GM21447 (cell line): Measurements from ENCODE around the gene ADSS2.
"Not testable (repeated sequence)": the region's sequence is repeated elsewhere in the genome, so short reads cannot be mapped to it uniquely, and the experiment has no call there.

Experiments
- ATAC-seq: cut with Tn5 transposase; IDR thresholded peaks from one replicate; pipeline ENCODE4 v1.9.1; 2021; ENCODE audit not compliant: unreplicated experiment

ADSS2 gene

DNA sequence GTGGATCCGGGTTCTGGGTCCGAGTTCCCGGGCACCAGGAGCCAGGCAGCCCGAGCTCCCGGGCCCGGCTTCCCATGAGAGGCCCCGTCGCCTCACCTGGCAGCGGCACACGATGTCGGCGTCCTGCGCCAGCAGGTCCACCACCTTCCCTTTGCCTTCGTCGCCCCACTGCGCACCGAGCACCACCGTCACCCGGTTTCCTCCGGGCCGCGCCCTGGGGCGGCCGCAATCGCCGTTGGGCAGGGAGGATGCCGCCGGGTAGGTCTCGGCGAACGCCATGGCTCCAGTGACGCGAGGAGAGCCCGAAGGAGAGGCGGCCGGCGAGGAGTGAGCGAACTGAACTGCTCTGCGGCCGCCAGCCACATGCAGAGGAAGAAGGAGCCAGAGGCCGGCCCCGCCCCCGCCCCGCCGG lies at the start of gene ADSS2:
ADSS2 (minus strand) TSS at position 371 of the 412 bp plus-strand sequence; CDS start at position 279, 92 bp downstream.
- ATAC-seq: no peak

GRCh38 chr1:244500515-244500914 lies 48.8 kb upstream of the ADSS2 start:
- ATAC-seq: not testable (repeated sequence)

DNA sequence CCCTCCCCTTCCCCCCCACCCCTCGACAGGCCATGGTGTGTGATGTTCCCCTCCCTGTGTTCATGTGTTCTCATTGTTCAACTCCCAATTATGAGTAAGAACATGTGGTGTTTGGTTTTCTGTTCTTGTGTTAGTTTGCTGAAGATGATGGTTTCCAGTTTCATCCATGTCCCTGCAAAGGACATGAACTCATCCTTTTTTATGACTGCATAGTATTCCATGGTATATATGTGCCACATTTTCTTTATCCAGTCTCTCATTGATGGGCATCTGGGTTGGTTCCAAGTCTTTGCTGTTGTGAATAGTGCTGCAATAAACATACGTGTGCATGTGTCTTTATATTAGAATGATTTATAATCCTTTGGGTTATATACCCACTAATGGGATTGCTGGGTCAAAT lies 47.8 kb upstream of the ADSS2 start:
- ATAC-seq: not testable (repeated sequence)

GRCh38 chr1:244497805-244498204 lies 46.1 kb upstream of the ADSS2 start:
- no peak for ATAC-seq

- ATAC-seq: no peak
These were observed 44.5 kb upstream of the ADSS2 start for GRCh38 chr1:244496186-244496585.

DNA sequence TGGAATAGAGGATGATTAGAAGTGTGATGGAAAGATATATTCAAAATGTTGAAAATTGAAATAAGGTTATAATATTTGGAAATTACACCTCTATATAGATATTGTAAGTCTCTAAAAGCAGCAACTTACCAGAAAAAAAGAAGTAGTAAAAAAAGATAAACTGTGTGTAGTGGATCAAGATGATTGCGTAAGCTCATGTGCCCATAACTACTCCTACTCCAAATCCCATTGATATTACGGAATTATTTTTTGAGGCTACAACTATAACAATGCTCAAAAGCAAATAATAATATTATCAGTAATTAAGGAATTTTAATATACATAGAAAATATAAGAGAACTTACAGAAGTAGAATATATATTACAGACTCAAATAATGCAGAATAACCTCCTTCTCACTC lies 42.9 kb upstream of the ADSS2 start:
- ATAC-seq: no peak

DNA sequence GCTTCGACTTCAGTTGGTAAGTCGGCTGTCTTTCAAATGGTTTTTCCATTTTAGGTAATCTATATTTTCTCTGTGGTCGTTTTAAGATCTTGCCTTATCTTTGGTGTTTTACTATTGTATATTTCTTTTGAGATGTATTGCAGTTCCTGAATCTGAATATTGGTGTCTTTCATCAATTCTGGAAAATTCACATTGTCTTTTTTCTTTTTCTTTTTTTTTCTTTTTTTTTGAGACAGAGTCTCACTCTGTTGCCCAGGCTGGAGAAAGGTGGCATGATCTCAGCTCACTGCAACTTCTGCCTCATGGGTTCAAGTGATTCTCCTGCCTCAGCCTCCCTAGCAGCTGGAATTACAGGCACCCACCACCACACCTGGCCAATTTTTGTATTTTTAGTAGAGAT lies 33.3 kb upstream of the ADSS2 start:
- ATAC-seq: not testable (repeated sequence)

- no peak for ATAC-seq
These were observed 21.4 kb upstream of the ADSS2 start for GRCh38 chr1:244473059-244473605.

DNA sequence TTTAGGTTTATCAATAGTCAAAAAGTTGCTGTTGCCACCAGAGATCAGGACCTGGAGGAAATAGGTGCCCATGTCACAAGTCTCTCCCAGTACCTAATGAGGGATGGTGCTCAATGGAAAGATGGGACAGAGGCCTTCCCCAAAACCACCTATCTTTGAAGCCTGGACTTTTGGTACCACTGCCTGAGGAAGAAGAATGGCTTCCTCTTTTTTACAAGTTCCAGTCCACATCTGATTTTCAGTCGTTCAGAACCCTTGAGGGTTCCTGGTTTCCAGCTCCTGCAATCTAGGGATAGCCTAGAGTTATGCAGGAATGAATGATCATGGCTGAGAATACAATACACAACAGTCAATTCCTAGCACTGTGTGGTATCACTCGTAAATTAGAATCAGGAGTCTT lies 15.0 kb upstream of the ADSS2 start:
- ATAC-seq: no peak

- ATAC-seq: peak; percentile 99
These were observed 9.7 kb upstream of the ADSS2 start, which contains the start of gene CATSPERE for GRCh38 chr1:244461245-244462071. Gene CATSPERE (plus strand): TSS chr1:244461273. CDS start chr1:244461430, 157 bp downstream.

DNA sequence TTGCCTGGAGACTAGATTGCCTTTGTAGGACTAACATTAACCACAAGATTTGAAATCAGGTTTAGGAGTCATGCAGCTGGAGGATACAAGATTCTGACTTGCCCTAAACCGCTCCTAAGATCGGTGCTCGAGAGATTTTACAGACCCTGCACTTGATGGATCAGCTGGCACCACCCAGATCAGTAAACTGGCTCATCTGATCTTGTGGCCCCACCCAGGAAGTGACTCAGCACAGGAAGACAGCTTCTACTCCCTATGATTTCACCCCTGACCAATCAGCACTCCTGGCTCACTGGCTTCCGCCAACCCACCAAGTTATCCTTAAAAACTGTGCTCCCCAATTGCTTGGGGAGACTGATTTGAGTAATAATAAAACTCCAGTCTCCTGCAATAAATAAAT lies 8.5 kb upstream of the ADSS2 start:
- no peak for ATAC-seq

GRCh38 chr1:244458781-244459180 lies 7.1 kb upstream of the ADSS2 start:
- no peak for ATAC-seq

GRCh38 chr1:244456586-244456985 lies 4.9 kb upstream of the ADSS2 start:
- no peak for ATAC-seq

DNA sequence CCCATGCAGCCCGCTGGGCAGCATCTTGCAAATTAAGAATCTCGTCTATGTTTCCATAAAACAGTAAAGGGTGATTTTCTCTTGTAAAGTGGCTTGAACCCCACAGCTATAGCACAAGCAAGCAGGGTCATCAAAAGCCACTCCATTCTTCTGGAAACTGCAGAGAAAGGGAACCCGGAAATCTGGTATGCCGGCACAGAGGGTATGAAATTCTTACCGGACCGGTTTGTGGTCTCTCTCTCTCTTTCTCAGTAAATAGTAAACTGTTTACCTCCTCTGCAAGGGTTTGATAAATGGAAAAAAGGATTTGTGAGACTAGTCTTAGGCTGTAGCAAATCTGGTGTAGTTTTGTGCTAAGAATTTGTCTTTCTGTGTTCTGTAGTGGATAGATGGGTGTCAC lies 2.7 kb upstream of the ADSS2 start:
- ATAC-seq: no peak

- peak; percentile 87 for ATAC-seq
These were observed 464 bp upstream of the ADSS2 start for GRCh38 chr1:244451951-244452795.

GRCh38 chr1:244450597-244451538 lies 841 bp downstream of the ADSS2 start:
- ATAC-seq: peak; percentile 27

- ATAC-seq: no peak
These were observed 1.7 kb downstream of the ADSS2 start for GRCh38 chr1:244449936-244450508.

DNA sequence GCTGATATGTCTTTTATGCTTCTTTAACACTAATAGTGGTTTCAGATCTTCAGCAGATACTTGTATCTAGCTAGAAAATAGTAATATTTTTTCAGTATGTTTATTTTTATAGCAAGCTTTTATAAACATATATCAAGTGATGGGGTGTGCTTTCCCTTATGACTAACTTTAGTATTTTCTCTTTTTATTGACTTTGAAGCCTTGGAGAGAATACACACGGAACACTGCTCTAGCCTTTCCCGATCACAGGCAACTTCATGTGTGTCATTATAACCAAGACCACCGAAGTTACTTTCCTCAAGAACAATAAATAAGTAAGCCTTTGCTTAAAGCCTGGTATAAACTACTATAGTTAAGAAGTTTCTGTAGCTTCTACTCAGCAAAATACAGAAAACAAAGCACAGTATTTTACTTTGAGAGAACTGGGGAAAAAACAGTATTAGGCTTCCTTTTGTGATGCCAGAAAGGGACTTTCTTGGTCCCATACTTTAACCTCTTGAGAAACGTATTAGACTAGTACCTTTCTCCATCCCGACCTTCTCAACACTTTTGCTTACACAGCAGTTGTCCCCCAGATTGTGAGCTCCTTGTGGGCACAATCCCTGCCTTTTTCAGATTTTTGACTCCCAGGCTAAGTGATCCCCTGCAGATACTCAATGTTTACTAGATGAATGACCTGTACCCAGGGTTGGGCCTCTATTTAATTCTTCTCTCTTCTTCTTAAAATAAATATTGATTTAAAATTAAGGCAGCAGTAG lies 3.3 kb downstream of the ADSS2 start:
- no peak for ATAC-seq

DNA sequence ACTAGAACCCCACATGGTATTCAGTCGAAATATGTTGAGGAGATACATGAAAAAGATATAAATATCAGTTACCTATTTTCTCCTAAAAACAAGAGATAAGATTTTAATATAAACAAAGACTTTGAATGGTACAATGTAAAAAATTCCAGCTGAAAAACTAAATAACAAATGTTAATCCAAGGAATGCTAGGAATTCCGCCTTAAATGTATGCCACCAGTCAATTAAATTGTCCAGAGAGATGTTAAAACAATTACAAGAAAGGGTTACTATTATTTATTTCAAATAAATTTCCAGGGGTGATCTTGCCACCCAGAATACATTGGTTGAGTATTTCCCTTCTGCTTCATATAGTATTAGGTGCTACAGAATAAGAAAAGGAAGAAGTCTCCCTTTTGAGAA lies 4.2 kb downstream of the ADSS2 start:
- no peak for ATAC-seq
